SK-N-SH (cell line): Measurements from ENCODE around the gene LIM2. TPM values are rescaled to one million over a fixed set of nuclear protein-coding genes. Genes with fewer than 3 reads are reported as not detected.

Experiments used
- CTCF ChIA-PET: fragments of 300-600, 350-600 bp; formaldehyde crosslinking; extraction: SDS; loops from one replicate; lab custom pipeline; 2021; lab: Yijun Ruan, JAX
- POLR2A ChIA-PET: fragments of 350-600 bp; sonication (Branson Sonifier 250); formaldehyde crosslinking; extraction: SDS; loops from one replicate; lab custom pipeline; 2020; ENCODE audit warnings: antibody characterized with exemption, inconsistent platforms; lab: Yijun Ruan, JAX
- DNase-seq: peaks from one replicate; pipeline ENCODE4 v3.0.0; 2012
- H2AFZ ChIP-seq: fragments of 200-600 bp; sonication (generic); 2 replicates; pipeline ENCODE4 v1.8.1; 2016; ENCODE audit warnings: antibody characterized with exemption, mild to moderate bottlenecking, low read depth
- H3F3A ChIP-seq: fragments of 200-600 bp; sonication (generic); replicated peaks from 2 replicates; pipeline ENCODE3; 2016; ENCODE audit warnings: antibody characterized with exemption, mild to moderate bottlenecking; ENCODE audit not compliant: insufficient read depth
- H3K27ac ChIP-seq, 2 experiments: fragments of 200-500 bp in 1 of 2; fragments of 200-600 bp in 1 of 2; sonication (Bioruptor generic) in 1 of 2; sonication (generic), shearing (Covaris generic) in 1 of 2; 2 replicates each; pipeline versions ENCODE4 v1.5.1 to v1.6.1; 2014 to 2016; ENCODE audit warnings: low read depth in 2 of 2, inconsistent platforms in 1 of 2, low read length in 1 of 2, mild to moderate bottlenecking in 1 of 2, mixed read lengths in 1 of 2
- H3K27me3 ChIP-seq: fragments of 200-600 bp; sonication (generic), shearing (Covaris generic); 2 replicates; pipeline ENCODE4 v1.6.1; 2016; ENCODE audit warnings: mixed run types; ENCODE audit not compliant: insufficient read depth
- H3K36me3 ChIP-seq, 2 experiments: fragments of 200-500 bp in 1 of 2; fragments of 200-600 bp in 1 of 2; sonication (Bioruptor generic) in 1 of 2; sonication (generic) in 1 of 2; replicated peaks in 1 of 2; 2 replicates each; pipeline versions ENCODE3 to v1.5.1; 2014 to 2016; ENCODE audit warnings: low read length in 1 of 2, mild to moderate bottlenecking in 1 of 2; ENCODE audit not compliant: insufficient read depth in 2 of 2, control insufficient read depth in 1 of 2
- H3K4me1 ChIP-seq, 2 experiments: fragments of 200-500 bp in 1 of 2; fragments of 200-600 bp in 1 of 2; sonication (Bioruptor generic) in 1 of 2; sonication (generic), shearing (Covaris generic) in 1 of 2; 2 replicates each; pipeline versions ENCODE4 v1.5.1 to v1.6.1; 2014 to 2016; ENCODE audit warnings: low read depth in 1 of 2, low read length in 1 of 2, mixed run types in 1 of 2; ENCODE audit not compliant: insufficient read depth in 2 of 2, control insufficient read depth in 1 of 2
- H3K4me2 ChIP-seq: fragments of 200-600 bp; sonication (generic), shearing (Covaris generic); 2 replicates; pipeline ENCODE4 v1.6.1; 2017; ENCODE audit warnings: mixed run types
- H3K4me3 ChIP-seq, 2 experiments: fragments of 200-500 bp in 1 of 2; fragments of 200-600 bp in 1 of 2; sonication (Bioruptor generic) in 1 of 2; sonication (generic), shearing (Covaris generic) in 1 of 2; 2 replicates each; pipeline versions ENCODE4 v1.5.1 to v1.8.1; 2014 to 2016; ENCODE audit warnings: low read depth in 2 of 2, inconsistent platforms in 1 of 2, low read length in 1 of 2, mild to moderate bottlenecking in 1 of 2, mixed read lengths in 1 of 2, moderate library complexity in 1 of 2
- H3K79me2 ChIP-seq: fragments of 200-600 bp; sonication (generic); 2 replicates; pipeline ENCODE4 v1.8.1; 2017; ENCODE audit warnings: mild to moderate bottlenecking; ENCODE audit not compliant: insufficient read depth
- H3K9ac ChIP-seq: fragments of 200-600 bp; sonication (generic); 2 replicates; pipeline ENCODE4 v1.6.1; 2017; ENCODE audit warnings: mixed run types
- H3K9me2 ChIP-seq: fragments of 200-600 bp; sonication (generic); 2 replicates; pipeline ENCODE4 v1.6.1; 2017; ENCODE audit warnings: mixed run types
- H3K9me3 ChIP-seq: fragments of 200-600 bp; sonication (generic); 2 replicates; pipeline ENCODE4 v1.6.1; 2017; ENCODE audit warnings: mixed run types, mild to moderate bottlenecking, moderate library complexity
- H4K20me1 ChIP-seq: fragments of 200-600 bp; sonication (generic); 2 replicates; pipeline ENCODE4 v1.6.1; 2017; ENCODE audit warnings: mild to moderate bottlenecking, mixed run types; ENCODE audit not compliant: insufficient read depth
- CHD2 ChIP-seq: fragments of 150-350 bp; IDR thresholded peaks from 2 replicates; pipeline ENCODE4 v1.6.1; 2018; ENCODE audit warnings: low read length; ENCODE audit not compliant: partially characterized antibody
- ELF1 ChIP-seq: IDR thresholded peaks from 2 replicates; pipeline ENCODE4 v1.4.0; 2012
- EP300 ChIP-seq, 2 experiments: IDR thresholded peaks; 2 replicates each; pipeline versions ENCODE4 v1.4.0 to v1.6.1; 2012; ENCODE audit warnings: borderline replicate concordance in 1 of 2, low read depth in 1 of 2, low read length in 1 of 2
- EZH2phosphoT487 ChIP-seq: fragments of 200-600 bp; sonication (generic); IDR thresholded peaks from 2 replicates; pipeline ENCODE4 v1.6.1; 2017; ENCODE audit warnings: low read depth, mixed run types, mild to moderate bottlenecking, antibody characterized with exemption, moderate library complexity, borderline replicate concordance
- IRF3 ChIP-seq: fragments of 150-350 bp; IDR thresholded peaks from 2 replicates; pipeline ENCODE4 v1.6.1; 2016; ENCODE audit warnings: mild to moderate bottlenecking, low read depth, low read length
- JUND ChIP-seq: IDR thresholded peaks from 2 replicates; pipeline ENCODE4 v1.4.0; 2012
- NFIC ChIP-seq: IDR thresholded peaks from 2 replicates; pipeline ENCODE4 v1.4.0; 2012; ENCODE audit warnings: borderline replicate concordance
- PBX3 ChIP-seq: IDR thresholded peaks from 2 replicates; pipeline ENCODE4; 2012
- POLR2AphosphoS5 ChIP-seq: IDR thresholded peaks from 2 replicates; pipeline ENCODE4 v1.6.1; 2012; ENCODE audit warnings: low read depth, low read length
- RCOR1 ChIP-seq: fragments of 150-350 bp; IDR thresholded peaks from 2 replicates; pipeline ENCODE4 v1.6.1; 2017; ENCODE audit warnings: antibody characterized with exemption, low read length
- RXRA ChIP-seq: IDR thresholded peaks from 2 replicates; pipeline ENCODE4 v1.4.0; 2012; ENCODE audit warnings: low read depth, mild to moderate bottlenecking, borderline replicate concordance
- TCF12 ChIP-seq: IDR thresholded peaks from 2 replicates; pipeline ENCODE4 v1.4.0; 2012
- YY1 ChIP-seq: IDR thresholded peaks from 2 replicates; pipeline ENCODE4 v1.4.0; 2012; ENCODE audit warnings: low read depth, mild to moderate bottlenecking
- ZBTB33 ChIP-seq: IDR thresholded peaks from 2 replicates; pipeline ENCODE4 v1.4.0; 2012; ENCODE audit warnings: low read depth, borderline replicate concordance
- WGBS: methylation state at CpG from one replicate; pipeline ENCODE4 v1.1.6; 2017; ENCODE audit warnings: low lambda C conversion rate; 5-methylcytosine and 5-hydroxymethylcytosine counted together
- polyA plus RNA-seq, 3 experiments: library from polyadenylated mRNA; depleted of rRNA; stranded (reverse); fragments of >200 nt; gene quantifications; 2 replicates each; pipeline ENCODE4 v1.2.3, GENCODE V29; 2012

Gene LIM2
- polyA plus RNA-seq, 1 of the 3 experiments (the other 2 are of a cell fraction): not detected

GRCh38 chr19:51382004-51382403, 5.8 kb downstream of the LIM2 start (continued):
- TF ChIP-seq CHD2: no peak
- TF ChIP-seq ZBTB33: no peak
- no peak for TF ChIP-seq JUND
- no peak for TF ChIP-seq POLR2AphosphoS5
- TF ChIP-seq PBX3: no peak

- no peaks in the 10 kb centered on the region for H3K79me2 ChIP-seq
- no peak overlapping the region for H3K9ac ChIP-seq
- H3K36me3 ChIP-seq: no peaks in the 10 kb centered on the region
- no peaks in the 10 kb centered on the region for H3K9me3 ChIP-seq
- no peaks in the 10 kb centered on the region for H3K27me3 ChIP-seq
- H3K4me2 ChIP-seq: no peak overlapping the region
- no peaks in the 10 kb centered on the region for H3F3A ChIP-seq
- H4K20me1 ChIP-seq: no peaks in the 10 kb centered on the region
- CTCF ChIA-PET: interaction anchor here (1.8 kb wide), 1 partner anchor 12 kb away, joined by 5 read pairs; the partner anchor contains the start of gene CLDND2
- no peak overlapping the region for H3K4me3 ChIP-seq
- H2AFZ ChIP-seq: no peak overlapping the region
- H3K9me2 ChIP-seq: no peaks in the 10 kb centered on the region
- TF ChIP-seq RXRA (no peak), NFIC (no peak), TCF12 (no peak), EZH2phosphoT487 (no peak), EP300 (IDR thresholded peaks at IDR 0.05; ENCODE audit: borderline replicate concordance in 1 of 2, low read depth in 1 of 2, low read length in 1 of 2) (no peak), YY1 (no peak), RCOR1 (no peak), IRF3 (no peak), ELF1 (no peak)
- DNase-seq: no peak
- POLR2A ChIA-PET: no interaction called here
- WGBS: 55% methylated on average over 9 of the region's 9 CpGs
- H3K27ac ChIP-seq: no peak overlapping the region
- H3K4me1 ChIP-seq: no peaks in the 10 kb centered on the region
Measured at GRCh38 chr19:51380379-51380778, 7.4 kb downstream of the LIM2 start.
